Measurements from ENCODE around the gene NPC1L1.

The NPC1L1 gene

DNA sequence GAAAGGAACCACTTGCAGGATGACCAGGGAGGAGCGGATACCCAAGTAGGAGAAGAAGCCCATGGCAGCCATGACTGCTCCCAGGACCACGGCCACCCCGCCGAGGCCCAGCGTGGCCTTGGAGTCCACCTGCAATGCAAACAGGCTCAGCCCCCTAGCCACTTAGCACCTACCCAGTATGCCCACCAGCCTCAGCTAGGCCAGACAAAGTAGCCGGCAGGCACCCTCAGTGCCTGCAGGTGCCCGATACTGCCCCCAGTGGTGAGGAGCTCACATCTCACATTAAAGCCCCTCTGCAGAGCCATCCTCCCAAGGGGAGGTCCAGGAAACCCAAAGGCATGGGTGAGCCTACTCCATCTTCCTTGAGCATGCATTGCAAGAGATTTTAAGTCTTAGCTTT lies 6.6 kb downstream of the NPC1L1 start:
- no peak overlapping the region for H3K9ac ChIP-seq (ENCODE audit: insufficient read length)
- H3K9me3 ChIP-seq (ENCODE audit: low read depth, low read length): no peaks in the 10 kb centered on the region
- no peak overlapping the region for H3K27ac ChIP-seq
- TF ChIP-seq FOXP2 (optimal IDR thresholded peaks at IDR 0.05; ENCODE audit: control extremely low read depth, extremely low read length, insufficient read depth) (no peak), EZH2 (IDR thresholded peaks at IDR 0.05) (no peak), POLR2AphosphoS5 (IDR thresholded peaks at IDR 0.05; ENCODE audit: borderline replicate concordance, low read depth, low read length) (no peak)
- H3K36me3 ChIP-seq (ENCODE audit: insufficient read depth, low read length): no peaks in the 10 kb centered on the region
- H3K4me3 ChIP-seq: no peak overlapping the region
- no peak for DNase-seq (ENCODE audit: low read depth, low spot score)

DNA sequence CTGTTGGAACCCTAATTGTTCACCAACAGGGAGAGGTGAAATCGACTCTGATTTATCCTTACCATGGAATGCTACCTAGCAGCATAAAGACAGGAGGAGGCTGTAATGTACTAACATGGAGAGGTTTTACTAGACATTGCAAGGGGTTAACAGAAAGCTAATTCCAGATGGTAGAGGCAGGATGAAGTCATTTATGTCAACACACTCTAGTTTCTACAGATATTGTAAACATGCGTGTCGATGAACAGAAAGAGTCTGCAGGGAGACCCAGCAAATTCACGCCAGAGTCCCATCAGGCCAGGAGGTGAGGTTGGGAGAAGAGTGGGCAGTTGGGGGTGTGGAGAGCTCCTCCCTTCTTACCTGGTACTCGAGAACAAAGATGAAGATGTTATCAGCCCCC lies 7.0 kb downstream of the NPC1L1 start:
- Histone ChIP-seq H3K4me3 (no peak overlapping the region), H3K27ac (no peak overlapping the region), H3K9ac (ENCODE audit: insufficient read length) (no peak overlapping the region), H3K36me3 (ENCODE audit: insufficient read depth, low read length) (no peaks in the 10 kb centered on the region), H3K9me3 (ENCODE audit: low read depth, low read length) (no peaks in the 10 kb centered on the region)
- TF ChIP-seq FOXP2 (optimal IDR thresholded peaks at IDR 0.05; ENCODE audit: control extremely low read depth, extremely low read length, insufficient read depth): no peak
- TF ChIP-seq POLR2AphosphoS5 (IDR thresholded peaks at IDR 0.05; ENCODE audit: borderline replicate concordance, low read depth, low read length): no peak
- no peak for TF ChIP-seq EZH2 (IDR thresholded peaks at IDR 0.05)
- DNase-seq (ENCODE audit: low read depth, low spot score): no peak

DNA sequence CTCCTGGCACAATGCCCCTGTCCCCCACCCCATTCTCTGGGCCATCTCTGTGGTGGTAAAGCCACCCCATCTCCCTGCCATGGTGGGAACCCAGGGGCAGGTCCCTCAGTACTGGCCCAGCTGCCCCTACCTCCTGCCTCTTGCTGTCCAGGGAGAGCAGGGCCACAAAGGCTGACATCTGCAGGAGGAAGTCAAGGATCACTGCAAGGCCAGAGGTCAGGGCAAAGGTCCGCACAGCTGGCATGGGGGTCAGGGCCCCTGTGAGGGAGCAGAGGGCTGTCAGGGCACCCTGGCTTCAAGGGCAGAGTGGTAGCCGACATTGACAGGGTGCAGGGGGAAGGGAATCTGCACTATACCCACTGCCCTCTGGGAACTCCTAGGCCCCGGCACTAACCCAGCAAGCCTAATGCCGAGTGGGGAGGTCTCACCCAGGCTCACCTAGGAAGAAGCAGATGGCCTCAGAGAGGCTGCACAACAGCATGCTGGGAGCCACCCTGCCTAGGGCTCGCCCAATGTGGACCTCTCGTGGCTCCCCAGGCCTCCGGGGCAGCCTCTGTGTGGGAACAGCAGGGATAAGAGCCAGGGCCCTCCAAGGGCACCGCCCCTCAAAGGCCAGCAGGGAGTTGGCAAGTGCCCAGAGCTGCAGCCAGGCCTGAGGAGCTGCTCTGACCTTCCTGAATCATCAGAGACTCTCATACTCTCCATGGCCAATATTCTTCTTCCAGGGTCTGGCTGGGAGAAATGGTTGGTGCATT lies 7.7 kb downstream of the NPC1L1 start:
- no peak for DNase-seq (ENCODE audit: low read depth, low spot score)
- H3K9me3 ChIP-seq (ENCODE audit: low read depth, low read length): no peaks in the 10 kb centered on the region
- H3K4me3 ChIP-seq: no peak overlapping the region
- H3K9ac ChIP-seq (ENCODE audit: insufficient read length): no peak overlapping the region
- no peak overlapping the region for H3K27ac ChIP-seq
- TF ChIP-seq POLR2AphosphoS5 (IDR thresholded peaks at IDR 0.05; ENCODE audit: borderline replicate concordance, low read depth, low read length): no peak
- TF ChIP-seq FOXP2 (optimal IDR thresholded peaks at IDR 0.05; ENCODE audit: control extremely low read depth, extremely low read length, insufficient read depth): no peak
- no peak for TF ChIP-seq EZH2 (IDR thresholded peaks at IDR 0.05)
- no peaks in the 10 kb centered on the region for H3K36me3 ChIP-seq (ENCODE audit: insufficient read depth, low read length)

DNA sequence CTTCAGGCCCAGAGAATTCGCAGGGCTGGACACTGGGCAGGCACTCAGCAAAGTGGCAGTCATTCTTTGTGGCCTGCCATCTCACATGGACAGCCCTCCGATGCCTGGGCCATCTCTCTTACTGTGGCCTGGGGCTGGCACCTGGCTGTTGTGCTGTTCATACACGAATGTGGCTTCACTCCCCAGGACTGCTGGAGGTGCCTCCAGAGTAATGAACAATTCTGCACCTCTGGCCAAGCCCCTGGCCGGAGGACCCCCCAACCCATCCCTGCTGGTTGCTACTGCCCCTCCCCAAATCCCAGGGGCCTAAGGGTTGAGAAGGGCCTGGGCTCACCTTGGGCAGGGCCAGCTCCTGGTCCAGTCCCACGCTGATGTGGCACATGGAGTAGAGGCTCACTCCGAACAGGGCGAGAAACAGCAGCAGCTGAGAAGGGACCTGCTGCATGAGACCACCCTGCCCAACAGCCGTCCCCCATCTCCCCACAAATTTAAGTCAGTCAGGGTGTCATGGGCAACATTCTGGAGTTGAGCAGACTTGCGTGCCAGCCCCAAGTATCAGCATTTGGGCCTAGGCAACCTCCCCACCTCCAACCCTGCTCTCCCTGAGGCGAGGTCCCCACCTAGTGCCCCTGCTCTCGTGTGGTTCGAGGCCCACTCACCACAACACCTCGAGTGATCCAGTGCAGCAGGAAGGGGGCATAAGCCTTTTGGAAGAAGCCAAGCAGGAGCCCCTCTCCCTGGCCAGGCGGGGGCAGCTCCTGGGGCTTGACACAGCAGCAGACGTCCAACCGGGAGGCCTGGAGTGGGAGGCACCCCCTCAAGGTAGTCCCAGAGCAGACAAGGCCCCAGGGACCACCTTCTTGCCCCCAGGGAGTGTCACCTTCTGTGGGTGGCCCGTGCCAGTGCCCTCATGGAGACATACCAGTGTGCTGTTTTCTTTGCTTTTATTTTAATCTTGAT lies 9.4 kb downstream of the NPC1L1 start:
- TF ChIP-seq FOXP2 (optimal IDR thresholded peaks at IDR 0.05; ENCODE audit: control extremely low read depth, extremely low read length, insufficient read depth): no peak
- no peak for TF ChIP-seq EZH2 (IDR thresholded peaks at IDR 0.05)
- no peak for TF ChIP-seq POLR2AphosphoS5 (IDR thresholded peaks at IDR 0.05; ENCODE audit: borderline replicate concordance, low read depth, low read length)
- DNase-seq (ENCODE audit: low read depth, low spot score): no peak
- Histone ChIP-seq H3K9me3 (ENCODE audit: low read depth, low read length) (no peaks in the 10 kb centered on the region), H3K27ac (no peak overlapping the region), H3K4me3 (no peak overlapping the region), H3K9ac (ENCODE audit: insufficient read length) (no peak overlapping the region), H3K36me3 (ENCODE audit: insufficient read depth, low read length) (no peaks in the 10 kb centered on the region)

DNA sequence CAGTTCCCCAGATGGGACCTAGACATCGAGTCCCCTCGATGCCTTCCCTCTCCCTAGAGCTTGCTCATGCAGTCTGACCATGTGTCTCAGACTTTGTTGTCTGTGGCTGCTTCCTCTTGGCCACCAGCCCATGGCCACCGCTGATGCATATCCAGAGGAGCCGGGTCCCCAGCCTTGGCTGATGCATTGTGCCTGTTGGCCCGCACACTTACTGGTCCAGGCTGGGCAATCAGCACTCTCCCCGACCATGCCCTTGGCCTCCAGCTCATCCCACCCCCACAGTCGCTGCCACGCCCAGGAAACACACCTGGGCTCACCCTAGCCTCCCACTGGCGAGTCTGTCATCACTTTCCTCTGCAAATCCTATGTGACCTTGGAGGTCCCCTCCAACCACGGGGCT lies 10.1 kb downstream of the NPC1L1 start:
- TF ChIP-seq EZH2 (IDR thresholded peaks at IDR 0.05) (no peak), POLR2AphosphoS5 (IDR thresholded peaks at IDR 0.05; ENCODE audit: borderline replicate concordance, low read depth, low read length) (no peak)
- no peak overlapping the region for H3K4me3 ChIP-seq
- H3K9me3 ChIP-seq (ENCODE audit: low read depth, low read length): no peaks in the 10 kb centered on the region
- H3K36me3 ChIP-seq (ENCODE audit: insufficient read depth, low read length): no peaks in the 10 kb centered on the region
- no peak overlapping the region for H3K9ac ChIP-seq (ENCODE audit: insufficient read length)
- H3K27ac ChIP-seq: no peak overlapping the region
- DNase-seq (ENCODE audit: low read depth, low spot score): no peak

DNA sequence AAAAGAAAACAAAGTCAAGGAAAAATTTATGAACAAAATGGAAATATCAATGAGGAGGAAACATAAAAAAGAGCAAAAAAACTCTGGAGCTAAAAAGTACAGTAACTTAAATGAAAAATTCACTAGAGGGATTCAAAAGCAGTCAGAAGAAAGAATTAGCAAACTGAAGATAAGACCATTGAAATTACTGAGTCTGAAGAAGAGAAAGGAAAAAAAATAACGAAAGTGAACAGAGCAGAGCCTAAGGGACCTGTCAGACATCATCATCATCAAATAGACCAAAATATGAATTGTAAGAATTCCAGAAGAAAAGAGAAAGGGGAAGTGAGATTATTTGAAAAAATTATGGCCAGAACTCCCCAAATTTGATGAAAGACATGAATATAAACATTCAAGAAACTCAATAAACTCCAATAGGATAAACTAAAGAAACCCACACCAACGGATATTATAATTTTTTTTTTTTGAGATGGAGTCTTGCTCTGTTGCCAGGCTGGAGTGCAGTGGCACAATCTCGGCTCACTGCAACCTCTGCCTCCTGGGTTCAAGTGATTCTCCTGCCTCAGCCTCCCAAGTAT lies 16.2 kb downstream of the NPC1L1 start:
- H3K36me3 ChIP-seq (ENCODE audit: insufficient read depth, low read length): no peaks in the 10 kb centered on the region
- H3K4me3 ChIP-seq: no peak overlapping the region
- H3K9ac ChIP-seq (ENCODE audit: insufficient read length): no peak overlapping the region
- no peak overlapping the region for H3K27ac ChIP-seq
- H3K9me3 ChIP-seq (ENCODE audit: low read depth, low read length): no peaks in the 10 kb centered on the region
- no peak for DNase-seq (ENCODE audit: low read depth, low spot score)
- TF ChIP-seq FOXP2 (optimal IDR thresholded peaks at IDR 0.05; ENCODE audit: control extremely low read depth, extremely low read length, insufficient read depth) (no peak), EZH2 (IDR thresholded peaks at IDR 0.05) (no peak), POLR2AphosphoS5 (IDR thresholded peaks at IDR 0.05; ENCODE audit: borderline replicate concordance, low read depth, low read length) (no peak)

DNA sequence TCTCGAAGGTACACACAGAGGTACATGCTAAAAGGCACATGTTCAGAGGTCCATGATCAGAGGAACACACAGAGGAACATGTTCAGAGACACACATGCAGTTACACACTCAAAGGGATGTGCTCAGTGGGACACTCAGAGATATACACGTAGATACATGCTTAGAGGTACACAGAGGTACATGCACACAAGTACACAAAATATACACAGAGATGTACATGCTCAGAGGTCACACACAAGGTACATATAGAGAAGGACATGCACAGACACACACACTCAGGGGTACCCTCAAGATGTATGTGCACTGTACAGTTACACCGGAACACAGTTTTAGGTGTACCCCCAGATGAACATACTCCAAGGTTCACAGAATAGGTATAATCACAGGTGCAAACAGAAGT lies 18.8 kb downstream of the NPC1L1 start:
- no peak overlapping the region for H3K4me3 ChIP-seq
- no peak overlapping the region for H3K27ac ChIP-seq
- TF ChIP-seq FOXP2 (optimal IDR thresholded peaks at IDR 0.05; ENCODE audit: control extremely low read depth, extremely low read length, insufficient read depth): no peak
- TF ChIP-seq EZH2 (IDR thresholded peaks at IDR 0.05): no peak
- TF ChIP-seq POLR2AphosphoS5 (IDR thresholded peaks at IDR 0.05; ENCODE audit: borderline replicate concordance, low read depth, low read length): no peak
- DNase-seq (ENCODE audit: low read depth, low spot score): no peak
- no peaks in the 10 kb centered on the region for H3K9me3 ChIP-seq (ENCODE audit: low read depth, low read length)
- H3K9ac ChIP-seq (ENCODE audit: insufficient read length): no peak overlapping the region
- no peaks in the 10 kb centered on the region for H3K36me3 ChIP-seq (ENCODE audit: insufficient read depth, low read length)

Measured in SK-N-MC (cell line).